Endothelial cell of umbilical vein (primary cell): ENCODE measurements around the gene DIP2B. TPM values are rescaled to one million over a fixed set of nuclear protein-coding genes. Genes with fewer than 3 reads are reported as not detected.

Source experiments
- BruUV-seq: library from RNA; stranded (reverse); fragments of 400-500 nt; replicated peaks from 2 replicates; lab custom pipeline; 2021; lab: Mats Ljungman, UMichigan
- CTCF ChIA-PET: fragments of 300-600, 350-600 bp; sonication (Branson Sonifier 250); formaldehyde crosslinking; loops from one replicate; lab custom pipeline; 2021; ENCODE audit warnings: antibody characterized with exemption, inconsistent platforms; lab: Charles Lee
- POLR2A ChIA-PET: fragments of 300-600, 350-600 bp; sonication (Branson Sonifier 250); formaldehyde crosslinking; loops from one replicate; lab custom pipeline; 2021; ENCODE audit warnings: antibody characterized with exemption, inconsistent platforms; lab: Charles Lee
- DNase-seq: peaks from one replicate; pipeline ENCODE4 v3.0.0-alpha.2; 2011; ENCODE audit warnings: low read depth, low spot score
- FAIRE-seq: peaks from 2 replicates; lab custom pipeline; 2011; peaks lifted over from hg19 to GRCh38; lab: Jason Lieb, UNC
- H2AFZ ChIP-seq: 2 replicates; pipeline ENCODE4 v1.6.0; 2012; ENCODE audit warnings: low read depth, low read length, control low read depth, inconsistent platforms
- H3K27ac ChIP-seq: 2 replicates; pipeline ENCODE4 v1.5.1; 2011; ENCODE audit warnings: low read depth, mild to moderate bottlenecking, control low read depth, low read length, moderate library complexity; ENCODE audit not compliant: insufficient read depth
- H3K27me3 ChIP-seq, 2 experiments: 2 replicates each; pipeline versions ENCODE4 v1.6.0 to v1.6.1; 2011; ENCODE audit warnings: low read length in 2 of 2, mixed read lengths in 1 of 2; ENCODE audit not compliant: control insufficient read depth in 2 of 2, insufficient read depth in 2 of 2
- H3K36me3 ChIP-seq, 2 experiments: 2 replicates in 1 of 2; 3 replicates in 1 of 2; pipeline ENCODE4 v1.5.1; 2011; ENCODE audit warnings: low read length in 2 of 2, mild to moderate bottlenecking in 1 of 2, moderate library complexity in 1 of 2; ENCODE audit not compliant: control insufficient read depth in 2 of 2, insufficient read depth in 2 of 2; ENCODE audit errors: extremely low read depth in 1 of 2
- H3K4me1 ChIP-seq: 3 replicates; pipeline ENCODE4 v1.5.1; 2011; ENCODE audit warnings: mild to moderate bottlenecking, low read length; ENCODE audit not compliant: control insufficient read depth, insufficient read depth; ENCODE audit errors: extremely low read depth
- H3K4me2 ChIP-seq: 2 replicates; pipeline ENCODE4 v1.6.1; 2011; ENCODE audit warnings: low read length, control low read depth, mixed read lengths; ENCODE audit not compliant: insufficient read depth
- H3K4me3 ChIP-seq, 3 experiments: fragments of 200-600 bp in 1 of 3; sonication (generic), shearing (Covaris generic) in 1 of 3; replicated peaks in 1 of 3; 2 replicates each; pipeline ENCODE4 v1.5.1; 2011 to 2016; ENCODE audit warnings: control low read depth in 3 of 3, low read length in 3 of 3, mild to moderate bottlenecking in 2 of 3, inconsistent platforms in 1 of 3, low read depth in 1 of 3, moderate library complexity in 1 of 3; ENCODE audit not compliant: insufficient read depth in 1 of 3
- H3K79me2 ChIP-seq: 2 replicates; pipeline ENCODE4 v1.6.0; 2012; ENCODE audit warnings: low read length, inconsistent platforms; ENCODE audit not compliant: control insufficient read depth, insufficient read depth
- H3K9ac ChIP-seq: replicated peaks from 2 replicates; pipeline ENCODE3; 2011; ENCODE audit warnings: low read length, control low read depth; ENCODE audit not compliant: insufficient read depth; ENCODE audit errors: extremely low read depth
- H3K9me1 ChIP-seq: replicated peaks from 3 replicates; pipeline ENCODE4 v1.6.0; 2011; ENCODE audit warnings: mild to moderate bottlenecking, low read length; ENCODE audit not compliant: control insufficient read depth, insufficient read depth; ENCODE audit errors: extremely low read depth
- H3K9me3 ChIP-seq: replicated peaks from 2 replicates; pipeline ENCODE4 v1.5.1; 2012; ENCODE audit warnings: low read length, inconsistent platforms; ENCODE audit not compliant: control insufficient read depth, insufficient read depth
- H4K20me1 ChIP-seq: replicated peaks from 2 replicates; pipeline ENCODE3; 2011; ENCODE audit warnings: mild to moderate bottlenecking, low read length; ENCODE audit not compliant: control insufficient read depth, insufficient read depth; ENCODE audit errors: extremely low read depth
- EZH2 ChIP-seq: IDR thresholded peaks from 2 replicates; pipeline ENCODE4 v1.6.1; 2012; ENCODE audit warnings: borderline replicate concordance, low read depth, mild to moderate bottlenecking, moderate library complexity, low read length, inconsistent platforms; ENCODE audit not compliant: severe bottlenecking
- FOS ChIP-seq: IDR thresholded peaks from 2 replicates; pipeline ENCODE4 v1.6.1; 2011; ENCODE audit warnings: mild to moderate bottlenecking, low read length, moderate library complexity, borderline replicate concordance; ENCODE audit not compliant: insufficient read depth
- GATA2 ChIP-seq: IDR thresholded peaks from 2 replicates; pipeline ENCODE4 v1.7.0; 2011; ENCODE audit warnings: low read depth, mild to moderate bottlenecking, moderate library complexity, mixed read lengths, low read length; ENCODE audit not compliant: insufficient read length, insufficient read depth
- JUN ChIP-seq: IDR thresholded peaks from 2 replicates; pipeline ENCODE4 v1.6.1; 2011; ENCODE audit warnings: borderline replicate concordance, low read depth; ENCODE audit not compliant: insufficient read length, insufficient read depth
- MYC ChIP-seq: IDR thresholded peaks from one replicate; pipeline ENCODE4 v1.6.1; 2011; ENCODE audit warnings: mild to moderate bottlenecking, low read depth, low read length
- POLR2A ChIP-seq: IDR thresholded peaks from 2 replicates; pipeline ENCODE4 v1.6.1; 2012; ENCODE audit warnings: low read depth, mild to moderate bottlenecking, control low read depth, low read length
- POLR2AphosphoS5 ChIP-seq: IDR thresholded peaks from 2 replicates; pipeline ENCODE4 v1.6.1; 2012; ENCODE audit warnings: low read depth, mild to moderate bottlenecking, control low read depth, low read length, moderate library complexity; ENCODE audit not compliant: insufficient read depth
- dilution Hi-C: fragments of 300-500 bp; cut with MboI; formaldehyde crosslinking; loops from one replicate; pipeline ENCODE4 v1.15.0; 2019; ENCODE audit warnings: low sequenced_read_pairs; ENCODE audit not compliant: extremely low pct_ligation_motif_present
- intact Hi-C: fragments of 100-400 bp; cut with micrococcal nuclease; formaldehyde crosslinking; loops from one replicate; pipeline ENCODE4 v1.10.0; 2022
- polyA plus RNA-seq, 4 experiments: library from polyadenylated mRNA; depleted of rRNA in 3 of 4; stranded (reverse) in 3 of 4; unstranded in 1 of 4; fragments of >200 nt; gene quantifications; 2 replicates each; pipeline versions ENCODE4 v1.2.1 to v1.2.3, GENCODE V29; 2011 to 2012; ENCODE audit warnings: missing spikeins in 1 of 4
- total RNA-seq: library from RNA; stranded (reverse); gene quantifications from 2 replicates; pipeline ENCODE4 v1.2.3, GENCODE V29; 2021
- TF ChIP-seq, protein P1 (sequence below), 2 donors: IDR thresholded peaks; 1 replicate in 1 of 2; 2 replicates in 1 of 2; pipeline ENCODE4 v1.5.1; 2011; ENCODE audit warnings: low read length in 2 of 2, mild to moderate bottlenecking in 2 of 2, moderate library complexity in 2 of 2, control low read depth in 1 of 2, inconsistent platforms in 1 of 2, low read depth in 1 of 2; ENCODE audit not compliant: insufficient read depth in 1 of 2; ENCODE audit errors: extremely low read depth in 1 of 2
- TF ChIP-seq, protein P2 (sequence below): IDR thresholded peaks from 2 replicates; pipeline ENCODE4 v1.6.1; 2011; ENCODE audit not compliant: insufficient read depth, insufficient read length

DIP2B gene
- total and polyA plus RNA-seq, 2 donors (not counting 3 experiments of a cell fraction or from before 2014, with no cell fraction given) = 14.5 to 28.0 TPM

DNA sequence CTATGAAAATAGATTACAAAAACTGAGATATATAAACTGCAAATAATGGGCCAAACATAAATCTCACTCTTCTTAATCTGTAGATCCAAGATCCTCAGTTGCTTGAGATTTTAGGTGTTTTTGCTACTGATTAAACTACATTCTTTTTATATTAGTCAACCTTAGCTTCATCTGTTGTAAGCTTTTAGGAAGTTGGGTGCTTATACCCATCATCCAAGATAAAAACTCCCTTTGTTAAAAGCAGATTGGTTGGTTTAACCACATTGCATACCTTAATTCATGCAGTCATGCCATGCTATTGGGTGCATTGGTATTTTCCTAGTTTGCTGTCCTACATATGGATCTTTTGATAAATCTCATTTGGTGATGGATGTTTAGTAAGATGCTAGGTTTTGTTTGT, 46.2 kb upstream of the DIP2B start:
- Histone ChIP-seq H2AFZ (no peak overlapping the region), H3K36me3 (peaks cover 3 to 7% of the 10 kb centered on the region in 2 experiments), H3K9me3 (no peaks in the 10 kb centered on the region), H3K4me1 (no peaks in the 10 kb centered on the region), H3K9ac (no peak overlapping the region), H3K27ac (no peak overlapping the region), H3K4me2 (no peak overlapping the region), H3K9me1 (no peaks in the 10 kb centered on the region), H3K4me3 (no peak overlapping the region), H3K79me2 (no peaks in the 10 kb centered on the region), H3K27me3 (no peaks in the 10 kb centered on the region), H4K20me1 (no peaks in the 10 kb centered on the region)
- CTCF ChIA-PET = interaction anchor here (2.8 kb wide), 1 partner anchor 179 kb away, joined by 7 read pairs; no protein-coding TSS in a partner anchor
- POLR2A ChIA-PET = no interaction called here
- FAIRE-seq (no peak), DNase-seq (no peak)
- BruUV-seq = no TSS peak
- no peak for TF ChIP-seq EZH2
- intact Hi-C loops = no loop called here
- dilution Hi-C loops = no loop called here

DNA sequence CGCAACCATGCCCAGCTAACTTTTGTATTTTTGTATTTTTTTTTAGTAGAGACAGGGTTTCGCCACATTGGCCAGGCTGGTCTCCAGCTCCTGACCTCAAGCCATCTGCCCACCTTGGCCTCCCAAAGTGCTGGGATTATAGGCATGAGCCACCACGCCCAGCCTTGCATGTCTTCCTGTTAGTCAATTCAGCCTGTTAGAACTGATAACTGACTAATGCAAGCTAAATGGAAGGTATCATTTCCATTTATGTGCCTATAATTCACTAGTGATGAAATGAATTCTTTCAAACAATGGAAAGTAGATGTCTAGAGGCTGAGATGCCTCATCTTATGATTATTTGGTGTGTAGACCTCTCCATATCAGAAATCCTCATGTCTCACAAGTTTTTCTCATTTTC, 37.3 kb upstream of the DIP2B start:
- peaks cover 7 to 11% of the 10 kb centered on the region in 2 experiments for H3K36me3 ChIP-seq
- POLR2A ChIA-PET = no interaction called here
- no peaks in the 10 kb centered on the region for H3K4me1 ChIP-seq
- CTCF ChIA-PET = interaction anchor here (0.6 to 1.7 kb wide), 6 partner anchors 14 to 313 kb away, joined by 3 to 4 read pairs (median 3); no protein-coding TSS in a partner anchor
- no peaks in the 10 kb centered on the region for H4K20me1 ChIP-seq
- H3K79me2 ChIP-seq = no peaks in the 10 kb centered on the region
- H3K27ac ChIP-seq = no peak overlapping the region
- intact Hi-C loops (no loop called here), dilution Hi-C loops (no loop called here)
- no peak for DNase-seq
- TF ChIP-seq POLR2AphosphoS5 (no peak), MYC (no peak), EZH2 (no peak), FOS (no peak), GATA2 (no peak), POLR2A (no peak), JUN (no peak)
- TF ChIP-seq, protein P1, sequence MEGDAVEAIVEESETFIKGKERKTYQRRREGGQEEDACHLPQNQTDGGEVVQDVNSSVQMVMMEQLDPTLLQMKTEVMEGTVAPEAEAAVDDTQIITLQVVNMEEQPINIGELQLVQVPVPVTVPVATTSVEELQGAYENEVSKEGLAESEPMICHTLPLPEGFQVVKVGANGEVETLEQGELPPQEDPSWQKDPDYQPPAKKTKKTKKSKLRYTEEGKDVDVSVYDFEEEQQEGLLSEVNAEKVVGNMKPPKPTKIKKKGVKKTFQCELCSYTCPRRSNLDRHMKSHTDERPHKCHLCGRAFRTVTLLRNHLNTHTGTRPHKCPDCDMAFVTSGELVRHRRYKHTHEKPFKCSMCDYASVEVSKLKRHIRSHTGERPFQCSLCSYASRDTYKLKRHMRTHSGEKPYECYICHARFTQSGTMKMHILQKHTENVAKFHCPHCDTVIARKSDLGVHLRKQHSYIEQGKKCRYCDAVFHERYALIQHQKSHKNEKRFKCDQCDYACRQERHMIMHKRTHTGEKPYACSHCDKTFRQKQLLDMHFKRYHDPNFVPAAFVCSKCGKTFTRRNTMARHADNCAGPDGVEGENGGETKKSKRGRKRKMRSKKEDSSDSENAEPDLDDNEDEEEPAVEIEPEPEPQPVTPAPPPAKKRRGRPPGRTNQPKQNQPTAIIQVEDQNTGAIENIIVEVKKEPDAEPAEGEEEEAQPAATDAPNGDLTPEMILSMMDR (IDR thresholded peaks at IDR 0.05; ENCODE audit: extremely low read depth in 1 of 2, insufficient read depth in 1 of 2, low read depth in 1 of 2, low read length in 2 of 2) = no peak
- TF ChIP-seq, protein P2, sequence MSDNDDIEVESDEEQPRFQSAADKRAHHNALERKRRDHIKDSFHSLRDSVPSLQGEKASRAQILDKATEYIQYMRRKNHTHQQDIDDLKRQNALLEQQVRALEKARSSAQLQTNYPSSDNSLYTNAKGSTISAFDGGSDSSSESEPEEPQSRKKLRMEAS = no peak
- no peak overlapping the region for H3K9ac ChIP-seq
- H3K27me3 ChIP-seq = no peaks in the 10 kb centered on the region
- H3K4me2 ChIP-seq = no peak overlapping the region
- no peaks in the 10 kb centered on the region for H3K9me3 ChIP-seq
- H3K4me3 ChIP-seq = no peak overlapping the region
- FAIRE-seq = no peak
- no TSS peak for BruUV-seq
- no peak overlapping the region for H2AFZ ChIP-seq
- no peaks in the 10 kb centered on the region for H3K9me1 ChIP-seq
